NCI-H187 (cell line): ENCODE data around the gene COL18A1.

ENCODE experiments used
- DNase-seq, 2 experiments: peaks; one replicate each; lab custom pipeline; 2025; lab: John Stamatoyannopoulos, UW

The COL18A1 gene

DNA sequence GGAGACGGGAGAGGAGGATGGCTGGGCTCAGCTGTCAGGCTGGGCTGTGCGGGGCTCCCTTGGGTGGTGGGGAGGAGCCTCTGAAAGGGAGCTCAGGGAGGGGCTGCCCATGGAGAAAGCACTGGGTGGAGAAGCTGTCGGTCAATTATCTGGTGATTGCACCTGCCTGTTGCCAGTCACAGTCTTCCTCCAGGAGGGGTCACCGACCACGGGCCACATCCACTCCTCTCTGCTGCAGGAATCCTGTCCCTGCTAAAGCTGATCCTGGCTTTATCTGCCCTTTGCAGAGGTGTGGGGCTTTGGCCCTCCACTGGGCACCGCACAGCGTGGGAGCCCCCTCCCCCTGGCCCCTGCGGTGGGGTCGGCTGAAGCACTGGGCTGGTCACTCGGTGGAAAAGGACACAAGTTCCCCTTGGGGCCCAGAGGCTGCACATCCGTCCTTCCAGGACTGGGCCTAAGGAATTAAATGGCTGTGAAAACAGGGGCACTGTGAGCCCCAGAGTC, 21.8 kb upstream of the COL18A1 start:
- no peak for DNase-seq

GRCh38 chr21:45383615-45384201, 21.3 kb upstream of the COL18A1 start:
- DNase-seq, result no peak

- DNase-seq, result no peak
Observed at GRCh38 chr21:45384656-45385548, 20.1 kb upstream of the COL18A1 start.

GRCh38 chr21:45385549-45386050, 19.4 kb upstream of the COL18A1 start:
- no peak for DNase-seq

DNA sequence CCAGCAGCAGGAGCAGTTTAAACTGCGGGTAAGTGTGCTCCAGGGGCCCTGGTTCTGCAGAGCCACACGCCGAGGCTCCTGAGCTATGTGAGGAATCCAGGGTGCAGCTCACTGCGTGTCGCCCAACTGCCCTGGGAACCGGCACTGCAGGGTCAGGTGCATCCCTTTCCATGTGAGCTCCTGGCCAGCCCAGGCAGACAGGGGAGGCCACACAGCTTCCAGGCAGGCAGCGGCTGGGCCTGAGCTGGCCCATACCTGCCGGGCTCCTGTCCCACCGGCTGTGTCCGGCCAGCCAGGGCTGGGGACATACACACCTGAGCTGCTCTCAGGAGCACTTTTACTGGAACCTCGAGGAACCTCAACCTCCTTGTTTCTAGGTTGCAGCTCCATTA, 18.6 kb upstream of the COL18A1 start:
- no peak for DNase-seq

DNA sequence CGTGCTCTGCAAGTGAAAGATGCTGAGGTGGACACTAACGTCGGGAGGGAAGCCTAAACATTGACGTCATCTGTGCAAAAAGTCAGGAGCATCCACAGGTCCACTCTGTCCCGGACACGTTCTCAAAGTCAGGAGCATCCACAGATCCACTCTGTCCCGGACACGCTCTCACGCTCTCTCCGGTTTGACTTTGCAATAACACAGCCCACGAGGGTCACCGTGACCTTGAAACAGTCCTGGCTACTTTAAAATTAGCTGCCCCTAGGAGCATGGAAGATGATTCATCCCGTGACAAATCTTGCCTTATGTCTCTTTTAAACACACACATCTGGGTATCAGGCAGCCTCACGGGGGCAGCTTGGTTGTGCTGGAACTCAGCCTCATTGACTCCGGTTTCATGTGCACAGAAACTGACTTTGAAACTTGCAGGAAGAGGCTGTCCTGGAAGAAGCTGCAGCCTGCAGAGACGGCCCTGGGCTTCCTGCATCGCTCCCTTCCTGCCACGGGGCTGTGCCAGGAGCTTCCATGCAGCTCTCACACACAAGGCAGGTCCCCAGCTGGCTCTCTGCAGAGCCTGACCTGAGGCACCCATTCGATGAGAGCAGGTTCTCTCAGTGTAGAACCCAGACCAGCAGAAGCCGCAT, 18.1 kb upstream of the COL18A1 start:
- DNase-seq, result no peak

- no peak for DNase-seq
Observed at GRCh38 chr21:45387506-45387905, 17.5 kb upstream of the COL18A1 start.

GRCh38 chr21:45388011-45388521, 16.9 kb upstream of the COL18A1 start:
- DNase-seq, result no peak

DNA sequence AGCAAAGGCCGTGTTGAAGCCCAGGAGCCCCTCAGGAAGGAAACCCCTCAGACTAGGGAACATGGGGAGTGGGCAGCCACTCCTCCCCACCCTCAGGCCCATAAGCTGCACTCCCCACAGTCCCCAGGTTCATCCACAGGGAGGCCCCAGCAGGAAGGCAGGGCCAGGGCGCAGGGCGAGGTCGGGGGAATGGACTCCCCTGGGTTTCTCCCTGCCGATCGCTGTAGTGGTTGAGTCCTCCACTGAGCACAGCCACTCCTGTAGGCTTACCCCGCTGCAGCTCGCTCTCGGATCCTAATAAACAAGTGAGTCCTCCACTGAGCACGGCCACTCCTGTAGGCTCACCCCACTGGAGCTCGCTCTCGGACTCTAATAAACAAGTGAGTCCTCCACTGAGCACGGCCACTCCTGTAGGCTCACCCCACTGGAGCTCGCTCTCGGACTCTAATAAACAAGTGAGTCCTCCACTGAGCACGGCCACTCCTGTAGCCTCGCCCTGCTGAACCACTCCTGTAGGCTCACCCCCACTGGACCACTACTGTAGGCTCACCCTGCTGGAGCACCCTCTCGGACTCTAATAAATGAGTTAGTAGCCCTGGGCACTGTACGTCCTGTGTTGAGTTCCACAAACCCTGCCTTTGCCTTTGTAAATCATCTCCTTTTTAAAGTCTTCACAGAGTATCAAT, 16.2 kb upstream of the COL18A1 start:
- no peak for DNase-seq

- DNase-seq, result no peak
Observed at GRCh38 chr21:45390121-45390751, 14.7 kb upstream of the COL18A1 start.

GRCh38 chr21:45390831-45391742, 13.9 kb upstream of the COL18A1 start:
- DNase-seq, result no peak

- DNase-seq, result no peak
Observed at GRCh38 chr21:45391743-45392572, 13.0 kb upstream of the COL18A1 start.

GRCh38 chr21:45392573-45392971, 12.4 kb upstream of the COL18A1 start:
- DNase-seq, result no peak

GRCh38 chr21:45393021-45393420, 11.9 kb upstream of the COL18A1 start:
- DNase-seq, result no peak

DNA sequence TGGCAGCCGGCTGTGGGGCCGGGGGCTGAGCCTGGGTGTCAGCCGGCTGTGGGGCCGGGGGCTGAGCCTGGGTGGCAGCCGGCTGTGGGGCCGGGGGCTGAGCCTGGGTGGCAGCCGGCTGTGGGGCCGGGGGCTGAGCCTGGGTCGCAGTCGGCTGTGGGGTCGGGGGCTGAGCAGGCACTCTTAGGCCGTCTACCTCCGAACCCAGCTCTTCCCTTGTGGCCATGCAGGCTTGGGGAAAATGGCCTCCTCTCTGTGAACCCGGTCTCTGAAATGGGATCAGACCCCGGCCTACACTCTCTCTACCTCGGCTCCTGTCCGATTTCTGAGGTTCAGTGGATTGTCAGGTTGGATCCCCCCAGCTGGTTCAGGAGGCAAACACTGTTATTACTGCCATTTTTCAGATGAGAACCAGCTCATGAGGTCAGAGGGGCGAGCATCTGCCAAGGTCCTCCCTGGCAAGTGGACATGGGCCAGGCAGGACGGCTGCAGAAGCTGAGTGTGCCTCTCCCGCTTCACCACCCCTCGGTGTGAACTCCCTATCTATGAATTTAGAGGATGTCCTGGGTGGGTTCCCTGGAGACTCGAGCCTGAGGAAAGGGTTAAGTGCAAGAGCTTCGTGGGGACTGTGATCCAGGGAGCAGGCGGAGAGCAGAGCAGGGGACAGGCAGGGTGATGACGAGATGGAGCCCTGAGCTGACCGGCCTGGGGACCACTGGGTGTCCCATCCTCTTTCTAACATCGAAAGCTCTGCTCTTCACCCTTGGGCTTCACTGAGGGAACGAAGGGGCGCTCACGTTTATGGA, 10.9 kb upstream of the COL18A1 start:
- no peak for DNase-seq

DNA sequence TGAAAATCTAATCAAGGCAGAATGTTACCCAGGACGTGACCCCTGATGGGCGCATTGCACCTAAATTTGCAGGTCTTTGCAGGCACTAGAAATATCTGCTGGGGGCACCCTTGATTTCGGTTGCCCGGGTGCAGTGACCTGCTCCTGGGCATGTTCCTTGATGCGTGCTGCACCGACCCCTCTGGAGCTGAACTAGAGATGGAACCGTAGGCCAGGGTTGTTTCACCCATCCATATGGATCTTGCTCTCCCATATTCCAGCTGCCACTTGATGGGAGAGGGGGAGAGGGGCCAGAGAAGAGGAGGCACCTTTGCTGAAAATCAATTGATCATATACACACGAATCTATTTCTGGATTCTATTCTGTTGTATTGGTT, 8.4 kb upstream of the COL18A1 start:
- no peak for DNase-seq

- DNase-seq, result no peak
Observed at GRCh38 chr21:45397381-45397780, 7.6 kb upstream of the COL18A1 start.

- DNase-seq, result no peak
Observed at GRCh38 chr21:45401054-45401518, 3.9 kb upstream of the COL18A1 start.
